Spleen (tissue), 11 donors: ENCODE results near the gene SERPINB5. TPM values are rescaled to one million over a fixed set of nuclear protein-coding genes. Genes with fewer than 3 reads are reported as not detected.

Experiments used
- DNase-seq: peaks from one replicate; pipeline ENCODE4 v3.0.0-alpha.2; 2020
- H3K27ac ChIP-seq, 8 donors: fragments of 200-600 bp; sonication (generic) in 7 of 8; 1 replicate in 4 of 8; 2 replicates in 4 of 8; pipeline versions ENCODE4 v1.5.0 to v1.8.0; 2016 to 2021; ENCODE audit warnings: inconsistent platforms in 4 of 8, mild to moderate bottlenecking in 4 of 8, moderate library complexity in 1 of 8
- H3K27me3 ChIP-seq, 7 donors: fragments of 200-600 bp; sonication (generic) in 6 of 7; replicated peaks in 1 of 7; 1 replicate in 4 of 7; 2 replicates in 3 of 7; pipeline versions ENCODE4 v1.5.0 to v1.8.0; 2016 to 2021; ENCODE audit warnings: inconsistent platforms in 3 of 7, mild to moderate bottlenecking in 1 of 7
- H3K36me3 ChIP-seq, 6 donors: fragments of 200-600 bp; sonication (generic) in 5 of 6; 1 replicate in 4 of 6; 2 replicates in 2 of 6; pipeline versions ENCODE4 v1.5.0 to v1.8.0; 2016 to 2021; ENCODE audit warnings: inconsistent platforms in 2 of 6
- H3K4me1 ChIP-seq, 6 donors: fragments of 200-600 bp; sonication (generic) in 5 of 6; 1 replicate in 3 of 6; 2 replicates in 3 of 6; pipeline versions ENCODE4 v1.5.0 to v1.8.0; 2016 to 2021; ENCODE audit warnings: inconsistent platforms in 3 of 6
- H3K4me3 ChIP-seq, 8 donors: fragments of 200-600 bp; sonication (generic) in 7 of 8; 1 replicate in 4 of 8; 2 replicates in 4 of 8; pipeline versions ENCODE4 v1.5.0 to v1.8.0; 2016 to 2021; ENCODE audit warnings: inconsistent platforms in 4 of 8, mild to moderate bottlenecking in 4 of 8, moderate library complexity in 2 of 8
- H3K9me3 ChIP-seq, 8 donors: fragments of 200-600 bp; sonication (generic) in 7 of 8; 1 replicate in 4 of 8; 2 replicates in 4 of 8; pipeline versions ENCODE4 v1.5.0 to v1.8.0; 2016 to 2021; ENCODE audit warnings: inconsistent platforms in 4 of 8
- CTCF ChIP-seq, 11 experiments: fragments of 200-600 bp in 7 of 11; fragments of 450-650 bp in 4 of 11; sonication (generic) in 4 of 11; IDR thresholded peaks in 8 of 11; conservative IDR thresholded peaks in 3 of 11; 1 replicate in 7 of 11; 2 replicates in 4 of 11; pipeline versions ENCODE4 v1.4.0 to v1.8.0; 2016 to 2021; ENCODE audit warnings: antibody characterized with exemption in 11 of 11, inconsistent platforms in 4 of 11, mild to moderate bottlenecking in 1 of 11
- POLR2A ChIP-seq, 3 donors: fragments of 450-650 bp; IDR thresholded peaks; one replicate each; pipeline ENCODE4 v1.5.1; 2017; ENCODE audit warnings: antibody characterized with exemption in 3 of 3, mild to moderate bottlenecking in 1 of 3
- POLR2AphosphoS5 ChIP-seq, 3 donors: sonication (generic); formaldehyde crosslinking; IDR thresholded peaks; one replicate each; pipeline ENCODE4 v1.5.1; 2017; ENCODE audit warnings: antibody characterized with exemption in 3 of 3
- WGBS, 5 donors: extraction: QIAGEN DNeasy Blood & Tissue Kit in 3 of 5; methylation state at CpG; one replicate each; pipeline versions ENCODE4 v1.1.5 to v1.1.7; 2013 to 2018; 5-methylcytosine and 5-hydroxymethylcytosine counted together
- intact Hi-C: fragments of 100-400 bp; cut with DNase I; formaldehyde crosslinking; loops from one replicate; pipeline ENCODE4 v1.15.0; 2023; ENCODE audit warnings: low total_unique reads
- polyA plus RNA-seq, 3 donors: library from polyadenylated mRNA; stranded (reverse); fragments of 200-250 nt; gene quantifications; one replicate each; pipeline ENCODE4 v1.2.1, GENCODE V29; 2013
- total RNA-seq, 7 donors: library from RNA; depleted of rRNA in 3 of 7; stranded (reverse); fragments of >200 nt in 3 of 7; fragmentation: NEBNext Ultra II Directional in 4 of 7; extraction: Animal tissue kit (Norgen Biotek cat#: 25700) in 4 of 7; gene quantifications; one replicate each; pipeline versions ENCODE4 v1.1.0 to v1.2.1, GENCODE V29; 2016 to 2021
- donor health status: healthy with polysubstance abuse.
- donor health status: DM: no; HTN: no; CAD: no; lungs with moderate emphysema.
- donor health status: DM: no; HTN: no; CAD: no.
- donor health status: Bipolar disorder and iron deficiency.
- donor health status: healthy.
- donor health status: DM: no; HTN: no; CAD: no.
- donor health status: DM: yes; HTN: yes; CAD: no.

Gene SERPINB5
- total and polyA plus RNA-seq, 10 donors: 0.02 TPM; not detected in 9

GRCh38 chr18:63480476-63480875 is 3.7 kb downstream of the SERPINB5 start:
- Histone ChIP-seq H3K4me3 (no peak overlapping the region), H3K36me3 (no peaks in the 10 kb centered on the region), H3K27ac (no peak overlapping the region), H3K9me3 (no peaks in the 10 kb centered on the region), H3K27me3 (peaks cover 0 to 18% (median 0%) of the 10 kb centered on the region in 7 donors), H3K4me1 (no peaks in the 10 kb centered on the region)
- DNase-seq: no peak
- WGBS, 5 donors: 73 to 95% (median 85%) methylated on average over 1 of the region's 1 CpG
- TF ChIP-seq POLR2A (IDR thresholded peaks at IDR 0.05) (no peak), CTCF (IDR thresholded peaks at IDR 0.05 in 8 of 11, conservative IDR thresholded peaks at IDR 0.05 in 3 of 11) (no peak), POLR2AphosphoS5 (IDR thresholded peaks at IDR 0.05) (no peak)
- intact Hi-C loops: no loop called here

GRCh38 chr18:63480915-63481314 is 4.2 kb downstream of the SERPINB5 start:
- H3K27ac ChIP-seq: no peak overlapping the region
- intact Hi-C loops: no loop called here
- no peaks in the 10 kb centered on the region for H3K36me3 ChIP-seq
- WGBS, 5 donors: 69 to 93% (median 76%) methylated on average over 2 of the region's 2 CpGs
- no peaks in the 10 kb centered on the region for H3K9me3 ChIP-seq
- TF ChIP-seq POLR2AphosphoS5 (IDR thresholded peaks at IDR 0.05): no peak
- H3K4me3 ChIP-seq: no peak overlapping the region
- H3K27me3 ChIP-seq: peaks cover 0 to 18% (median 0%) of the 10 kb centered on the region in 7 donors
- no peak for DNase-seq
- H3K4me1 ChIP-seq: no peaks in the 10 kb centered on the region

GRCh38 chr18:63487676-63488075 is 10.9 kb downstream of the SERPINB5 start:
- H3K4me3 ChIP-seq: no peak overlapping the region
- no peaks in the 10 kb centered on the region for H3K9me3 ChIP-seq
- H3K36me3 ChIP-seq: no peaks in the 10 kb centered on the region
- 40 to 55% (median 50%) methylated on average over 2 of the region's 2 CpGs for whole genome bisulfite sequencing, 5 donors
- intact Hi-C loops: no loop called here
- H3K4me1 ChIP-seq: no peaks in the 10 kb centered on the region
- DNase-seq: no peak
- H3K27ac ChIP-seq: no peak overlapping the region
- TF ChIP-seq CTCF (IDR thresholded peaks at IDR 0.05 in 8 of 11, conservative IDR thresholded peaks at IDR 0.05 in 3 of 11): no peak
- no peaks in the 10 kb centered on the region for H3K27me3 ChIP-seq

- H3K36me3 ChIP-seq: no peaks in the 10 kb centered on the region
- no peaks in the 10 kb centered on the region for H3K4me1 ChIP-seq
- TF ChIP-seq CTCF (IDR thresholded peaks at IDR 0.05 in 8 of 11, conservative IDR thresholded peaks at IDR 0.05 in 3 of 11) (no peak), POLR2A (IDR thresholded peaks at IDR 0.05) (no peak), POLR2AphosphoS5 (IDR thresholded peaks at IDR 0.05) (no peak)
- 26 to 94% (median 80%) methylated on average over 2 of the region's 2 CpGs for WGBS, 5 donors
- H3K4me3 ChIP-seq: no peak overlapping the region
- no peaks in the 10 kb centered on the region for H3K9me3 ChIP-seq
- no peak for DNase-seq
- H3K27ac ChIP-seq: no peak overlapping the region
- H3K27me3 ChIP-seq: no peaks in the 10 kb centered on the region
- intact Hi-C loops: no loop called here
Measured at GRCh38 chr18:63488160-63488559, 11.4 kb downstream of the SERPINB5 start.

GRCh38 chr18:63492851-63493250 is 16.1 kb downstream of the SERPINB5 start:
- Histone ChIP-seq H3K4me3 (no peak overlapping the region), H3K4me1 (no peaks in the 10 kb centered on the region), H3K27me3 (no peaks in the 10 kb centered on the region), H3K36me3 (no peaks in the 10 kb centered on the region), H3K9me3 (no peaks in the 10 kb centered on the region), H3K27ac (no peak overlapping the region)
- intact Hi-C loops: no loop called here
- no peak for TF ChIP-seq POLR2A (IDR thresholded peaks at IDR 0.05)
- TF ChIP-seq POLR2AphosphoS5 (IDR thresholded peaks at IDR 0.05): no peak
- TF ChIP-seq CTCF (IDR thresholded peaks at IDR 0.05 in 8 of 11, conservative IDR thresholded peaks at IDR 0.05 in 3 of 11): no peak
- no peak for DNase-seq
- WGBS, 5 donors: 39 to 59% (median 46%) methylated on average over 3 of the region's 3 CpGs
